WTC11 (cell line): ENCODE data around the gene SSR3. TPM values are rescaled to one million over a fixed set of nuclear protein-coding genes. Genes with fewer than 3 reads are reported as not detected.

Experiments
- ATAC-seq: fragments of 200-7000 bp; cut with Tn5 transposase; 2 replicates; pipeline ENCODE4 v1.10.0; 2021; ENCODE audit warnings: mild to moderate bottlenecking, moderate library complexity
- CTCF ChIA-PET: fragments of 300-600 bp; sonication (Branson Sonifier 250); formaldehyde crosslinking; loops from one replicate; lab custom pipeline; 2021; ENCODE audit warnings: antibody characterized with exemption; lab: Charles Lee
- POLR2A ChIA-PET: fragments of 350-600 bp; sonication (Branson Sonifier 250); formaldehyde crosslinking; loops from one replicate; lab custom pipeline; 2021; ENCODE audit warnings: antibody characterized with exemption; lab: Charles Lee
- DNase-seq: peaks from one replicate; pipeline ENCODE4 v3.0.0; 2021; ENCODE audit warnings: low spot score
- H3K27ac Mint-ChIP-seq: 2 replicates; pipeline ENCODE4 v1.8.0; 2021; ENCODE audit warnings: mixed read lengths
- H3K27me3 Mint-ChIP-seq: 2 replicates; pipeline ENCODE4 v1.8.0; 2021; ENCODE audit warnings: low read depth, mild to moderate bottlenecking, moderate library complexity, mixed read lengths
- H3K36me3 Mint-ChIP-seq: 2 replicates; pipeline ENCODE4 v1.8.0; 2021; ENCODE audit warnings: mixed read lengths
- H3K4me1 Mint-ChIP-seq: 2 replicates; pipeline ENCODE4 v1.8.0; 2022; ENCODE audit warnings: mixed read lengths
- H3K4me3 Mint-ChIP-seq: 2 replicates; pipeline ENCODE4 v1.8.0; 2021; ENCODE audit warnings: mild to moderate bottlenecking, moderate library complexity, mixed read lengths
- H3K9me3 Mint-ChIP-seq: 2 replicates; pipeline ENCODE4 v1.8.0; 2021; ENCODE audit warnings: mixed read lengths
- FOXJ3 ChIP-seq: sonication (generic); formaldehyde crosslinking; IDR thresholded peaks from 2 replicates; pipeline ENCODE4 v1.9.0; 2021; ENCODE audit warnings: missing genetic modification reagents, mild to moderate bottlenecking, borderline replicate concordance
- RORB ChIP-seq: fragments of 250-450 bp; sonication (Bioruptor Pico); IDR thresholded peaks from 2 replicates; pipeline ENCODE4 v1.9.0; 2021; ENCODE audit warnings: mild to moderate bottlenecking
- SMAD3 ChIP-seq: sonication (generic); formaldehyde crosslinking; IDR thresholded peaks from 2 replicates; pipeline ENCODE4 v1.8.0; 2022; ENCODE audit warnings: missing genetic modification reagents, mild to moderate bottlenecking, borderline replicate concordance
- TEAD4 ChIP-seq: sonication (generic); formaldehyde crosslinking; IDR thresholded peaks from 2 replicates; pipeline ENCODE4 v1.8.0; 2022; ENCODE audit warnings: mild to moderate bottlenecking, missing genetic modification reagents
- TP53 ChIP-seq: sonication (generic); formaldehyde crosslinking; IDR thresholded peaks from 2 replicates; pipeline ENCODE4 v1.8.1; 2023; ENCODE audit warnings: mild to moderate bottlenecking, missing genetic modification reagents
- ZNF138 ChIP-seq: sonication (generic); formaldehyde crosslinking; conservative IDR thresholded peaks from 2 replicates; pipeline ENCODE4 v1.8.1; 2022; ENCODE audit warnings: mild to moderate bottlenecking, moderate library complexity, missing genetic modification reagents
- ZNF219 ChIP-seq: sonication (generic); formaldehyde crosslinking; IDR thresholded peaks from 2 replicates; pipeline ENCODE4 v1.8.0; 2023; ENCODE audit warnings: missing genetic modification reagents, mild to moderate bottlenecking, borderline replicate concordance
- ZNF671 ChIP-seq: fragments of 250-450 bp; sonication (Bioruptor Pico); IDR thresholded peaks from 2 replicates; pipeline ENCODE4 v1.8.0; 2021; ENCODE audit warnings: mild to moderate bottlenecking
- total RNA-seq: library from RNA; stranded (reverse); gene quantifications from 3 replicates; pipeline ENCODE4 v1.2.3, GENCODE V29; 2021
- TF ChIP-seq, protein P1 (sequence below): fragments of 250-450 bp; sonication (Bioruptor Pico); IDR thresholded peaks from 2 replicates; pipeline ENCODE4 v1.8.0; 2021; ENCODE audit warnings: mild to moderate bottlenecking
- TF ChIP-seq, protein P2 (sequence below): fragments of 250-450 bp; sonication (Bioruptor Pico); IDR thresholded peaks from 2 replicates; pipeline ENCODE4 v1.9.0; 2021; ENCODE audit warnings: mild to moderate bottlenecking
- TF ChIP-seq, protein P3 (sequence below): sonication (generic); formaldehyde crosslinking; IDR thresholded peaks from 2 replicates; pipeline ENCODE4 v1.8.1; 2022; ENCODE audit warnings: low read depth, missing genetic modification reagents, borderline replicate concordance
- TF ChIP-seq, protein P4 (sequence below): sonication (generic); formaldehyde crosslinking; IDR thresholded peaks from 2 replicates; pipeline ENCODE4 v1.8.0; 2022; ENCODE audit warnings: mild to moderate bottlenecking, missing genetic modification reagents
- TF ChIP-seq, protein P5 (sequence below): fragments of 250-450 bp; sonication (Bioruptor Pico); IDR thresholded peaks from 2 replicates; pipeline ENCODE4 v1.9.0; 2021; ENCODE audit warnings: mild to moderate bottlenecking
- TF ChIP-seq, protein P6 (sequence below): sonication (generic); formaldehyde crosslinking; IDR thresholded peaks from 2 replicates; pipeline ENCODE4 v1.8.1; 2023; ENCODE audit warnings: mild to moderate bottlenecking, moderate library complexity, missing genetic modification reagents
- TF ChIP-seq, protein P7 (sequence below): sonication (generic); formaldehyde crosslinking; IDR thresholded peaks from 2 replicates; pipeline ENCODE4 v1.8.0; 2022; ENCODE audit warnings: mild to moderate bottlenecking, missing genetic modification reagents
- TF ChIP-seq, protein P8 (sequence below): sonication (generic); formaldehyde crosslinking; IDR thresholded peaks from 2 replicates; pipeline ENCODE4 v1.8.0; 2022; ENCODE audit warnings: mild to moderate bottlenecking, missing genetic modification reagents

The SSR3 gene
- total RNA-seq, 1 experiment from 2014 or later = 162 TPM

DNA sequence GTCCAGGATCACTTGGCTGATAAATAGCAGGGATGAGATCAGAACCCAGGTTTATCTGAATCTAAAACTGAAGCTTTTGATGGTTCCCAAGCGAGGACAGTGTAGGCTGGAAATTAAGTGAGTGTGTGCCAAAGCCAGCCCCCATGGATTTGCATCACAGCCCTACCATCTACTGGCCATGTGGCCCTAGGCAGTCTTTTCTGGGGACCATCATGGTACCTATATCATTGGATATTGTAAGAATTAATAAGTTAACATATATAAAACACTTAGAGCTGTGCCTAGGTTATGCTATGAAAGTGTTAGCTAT, 32.8 kb upstream of the SSR3 start:
- POLR2A ChIA-PET = no interaction called here
- TF ChIP-seq TEAD4 (CRISPR knock-in tag) (no peak), RORB (CRISPR knock-in tag) (no peak), ZNF671 (CRISPR knock-in tag) (no peak), SMAD3 (CRISPR knock-in tag) (no peak), ZNF219 (CRISPR knock-in tag) (no peak), TP53 (CRISPR knock-in tag) (no peak), ZNF138 (no peak), FOXJ3 (CRISPR knock-in tag) (no peak)
- TF ChIP-seq, protein P1, sequence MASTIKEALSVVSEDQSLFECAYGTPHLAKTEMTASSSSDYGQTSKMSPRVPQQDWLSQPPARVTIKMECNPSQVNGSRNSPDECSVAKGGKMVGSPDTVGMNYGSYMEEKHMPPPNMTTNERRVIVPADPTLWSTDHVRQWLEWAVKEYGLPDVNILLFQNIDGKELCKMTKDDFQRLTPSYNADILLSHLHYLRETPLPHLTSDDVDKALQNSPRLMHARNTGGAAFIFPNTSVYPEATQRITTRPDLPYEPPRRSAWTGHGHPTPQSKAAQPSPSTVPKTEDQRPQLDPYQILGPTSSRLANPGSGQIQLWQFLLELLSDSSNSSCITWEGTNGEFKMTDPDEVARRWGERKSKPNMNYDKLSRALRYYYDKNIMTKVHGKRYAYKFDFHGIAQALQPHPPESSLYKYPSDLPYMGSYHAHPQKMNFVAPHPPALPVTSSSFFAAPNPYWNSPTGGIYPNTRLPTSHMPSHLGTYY (CRISPR knock-in tag) = no peak
- TF ChIP-seq, protein P2, sequence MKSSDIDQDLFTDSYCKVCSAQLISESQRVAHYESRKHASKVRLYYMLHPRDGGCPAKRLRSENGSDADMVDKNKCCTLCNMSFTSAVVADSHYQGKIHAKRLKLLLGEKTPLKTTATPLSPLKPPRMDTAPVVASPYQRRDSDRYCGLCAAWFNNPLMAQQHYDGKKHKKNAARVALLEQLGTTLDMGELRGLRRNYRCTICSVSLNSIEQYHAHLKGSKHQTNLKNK = no peak
- TF ChIP-seq, protein P3, sequence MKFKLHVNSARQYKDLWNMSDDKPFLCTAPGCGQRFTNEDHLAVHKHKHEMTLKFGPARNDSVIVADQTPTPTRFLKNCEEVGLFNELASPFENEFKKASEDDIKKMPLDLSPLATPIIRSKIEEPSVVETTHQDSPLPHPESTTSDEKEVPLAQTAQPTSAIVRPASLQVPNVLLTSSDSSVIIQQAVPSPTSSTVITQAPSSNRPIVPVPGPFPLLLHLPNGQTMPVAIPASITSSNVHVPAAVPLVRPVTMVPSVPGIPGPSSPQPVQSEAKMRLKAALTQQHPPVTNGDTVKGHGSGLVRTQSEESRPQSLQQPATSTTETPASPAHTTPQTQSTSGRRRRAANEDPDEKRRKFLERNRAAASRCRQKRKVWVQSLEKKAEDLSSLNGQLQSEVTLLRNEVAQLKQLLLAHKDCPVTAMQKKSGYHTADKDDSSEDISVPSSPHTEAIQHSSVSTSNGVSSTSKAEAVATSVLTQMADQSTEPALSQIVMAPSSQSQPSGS (CRISPR knock-in tag) = no peak
- TF ChIP-seq, protein P4, sequence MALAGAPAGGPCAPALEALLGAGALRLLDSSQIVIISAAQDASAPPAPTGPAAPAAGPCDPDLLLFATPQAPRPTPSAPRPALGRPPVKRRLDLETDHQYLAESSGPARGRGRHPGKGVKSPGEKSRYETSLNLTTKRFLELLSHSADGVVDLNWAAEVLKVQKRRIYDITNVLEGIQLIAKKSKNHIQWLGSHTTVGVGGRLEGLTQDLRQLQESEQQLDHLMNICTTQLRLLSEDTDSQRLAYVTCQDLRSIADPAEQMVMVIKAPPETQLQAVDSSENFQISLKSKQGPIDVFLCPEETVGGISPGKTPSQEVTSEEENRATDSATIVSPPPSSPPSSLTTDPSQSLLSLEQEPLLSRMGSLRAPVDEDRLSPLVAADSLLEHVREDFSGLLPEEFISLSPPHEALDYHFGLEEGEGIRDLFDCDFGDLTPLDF (CRISPR knock-in tag) = no peak
- TF ChIP-seq, protein P5, sequence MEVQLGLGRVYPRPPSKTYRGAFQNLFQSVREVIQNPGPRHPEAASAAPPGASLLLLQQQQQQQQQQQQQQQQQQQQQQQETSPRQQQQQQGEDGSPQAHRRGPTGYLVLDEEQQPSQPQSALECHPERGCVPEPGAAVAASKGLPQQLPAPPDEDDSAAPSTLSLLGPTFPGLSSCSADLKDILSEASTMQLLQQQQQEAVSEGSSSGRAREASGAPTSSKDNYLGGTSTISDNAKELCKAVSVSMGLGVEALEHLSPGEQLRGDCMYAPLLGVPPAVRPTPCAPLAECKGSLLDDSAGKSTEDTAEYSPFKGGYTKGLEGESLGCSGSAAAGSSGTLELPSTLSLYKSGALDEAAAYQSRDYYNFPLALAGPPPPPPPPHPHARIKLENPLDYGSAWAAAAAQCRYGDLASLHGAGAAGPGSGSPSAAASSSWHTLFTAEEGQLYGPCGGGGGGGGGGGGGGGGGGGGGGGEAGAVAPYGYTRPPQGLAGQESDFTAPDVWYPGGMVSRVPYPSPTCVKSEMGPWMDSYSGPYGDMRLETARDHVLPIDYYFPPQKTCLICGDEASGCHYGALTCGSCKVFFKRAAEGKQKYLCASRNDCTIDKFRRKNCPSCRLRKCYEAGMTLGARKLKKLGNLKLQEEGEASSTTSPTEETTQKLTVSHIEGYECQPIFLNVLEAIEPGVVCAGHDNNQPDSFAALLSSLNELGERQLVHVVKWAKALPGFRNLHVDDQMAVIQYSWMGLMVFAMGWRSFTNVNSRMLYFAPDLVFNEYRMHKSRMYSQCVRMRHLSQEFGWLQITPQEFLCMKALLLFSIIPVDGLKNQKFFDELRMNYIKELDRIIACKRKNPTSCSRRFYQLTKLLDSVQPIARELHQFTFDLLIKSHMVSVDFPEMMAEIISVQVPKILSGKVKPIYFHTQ (CRISPR knock-in tag) = no peak
- TF ChIP-seq, protein P6, sequence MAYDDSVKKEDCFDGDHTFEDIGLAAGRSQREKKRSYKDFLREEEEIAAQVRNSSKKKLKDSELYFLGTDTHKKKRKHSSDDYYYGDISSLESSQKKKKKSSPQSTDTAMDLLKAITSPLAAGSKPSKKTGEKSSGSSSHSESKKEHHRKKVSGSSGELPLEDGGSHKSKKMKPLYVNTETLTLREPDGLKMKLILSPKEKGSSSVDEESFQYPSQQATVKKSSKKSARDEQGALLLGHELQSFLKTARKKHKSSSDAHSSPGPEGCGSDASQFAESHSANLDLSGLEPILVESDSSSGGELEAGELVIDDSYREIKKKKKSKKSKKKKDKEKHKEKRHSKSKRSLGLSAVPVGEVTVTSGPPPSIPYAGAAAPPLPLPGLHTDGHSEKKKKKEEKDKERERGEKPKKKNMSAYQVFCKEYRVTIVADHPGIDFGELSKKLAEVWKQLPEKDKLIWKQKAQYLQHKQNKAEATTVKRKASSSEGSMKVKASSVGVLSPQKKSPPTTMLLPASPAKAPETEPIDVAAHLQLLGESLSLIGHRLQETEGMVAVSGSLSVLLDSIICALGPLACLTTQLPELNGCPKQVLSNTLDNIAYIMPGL (CRISPR knock-in tag) = no peak
- TF ChIP-seq, protein P7, sequence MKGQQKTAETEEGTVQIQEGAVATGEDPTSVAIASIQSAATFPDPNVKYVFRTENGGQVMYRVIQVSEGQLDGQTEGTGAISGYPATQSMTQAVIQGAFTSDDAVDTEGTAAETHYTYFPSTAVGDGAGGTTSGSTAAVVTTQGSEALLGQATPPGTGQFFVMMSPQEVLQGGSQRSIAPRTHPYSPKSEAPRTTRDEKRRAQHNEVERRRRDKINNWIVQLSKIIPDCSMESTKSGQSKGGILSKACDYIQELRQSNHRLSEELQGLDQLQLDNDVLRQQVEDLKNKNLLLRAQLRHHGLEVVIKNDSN (CRISPR knock-in tag) = no peak
- TF ChIP-seq, protein P8, sequence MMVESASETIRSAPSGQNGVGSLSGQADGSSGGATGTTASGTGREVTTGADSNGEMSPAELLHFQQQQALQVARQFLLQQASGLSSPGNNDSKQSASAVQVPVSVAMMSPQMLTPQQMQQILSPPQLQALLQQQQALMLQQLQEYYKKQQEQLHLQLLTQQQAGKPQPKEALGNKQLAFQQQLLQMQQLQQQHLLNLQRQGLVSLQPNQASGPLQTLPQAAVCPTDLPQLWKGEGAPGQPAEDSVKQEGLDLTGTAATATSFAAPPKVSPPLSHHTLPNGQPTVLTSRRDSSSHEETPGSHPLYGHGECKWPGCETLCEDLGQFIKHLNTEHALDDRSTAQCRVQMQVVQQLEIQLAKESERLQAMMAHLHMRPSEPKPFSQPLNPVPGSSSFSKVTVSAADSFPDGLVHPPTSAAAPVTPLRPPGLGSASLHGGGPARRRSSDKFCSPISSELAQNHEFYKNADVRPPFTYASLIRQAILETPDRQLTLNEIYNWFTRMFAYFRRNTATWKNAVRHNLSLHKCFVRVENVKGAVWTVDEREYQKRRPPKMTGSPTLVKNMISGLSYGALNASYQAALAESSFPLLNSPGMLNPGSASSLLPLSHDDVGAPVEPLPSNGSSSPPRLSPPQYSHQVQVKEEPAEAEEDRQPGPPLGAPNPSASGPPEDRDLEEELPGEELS (CRISPR knock-in tag) = no peak
- H3K9me3 Mint-ChIP-seq = peaks cover 7% of the 10 kb centered on the region; the same call in 1 of the 2 replicates
- H3K36me3 Mint-ChIP-seq = no peaks in the 10 kb centered on the region
- CTCF ChIA-PET = no interaction called here
- H3K27ac Mint-ChIP-seq = no peak overlapping the region
- no peak overlapping the region for H3K4me3 Mint-ChIP-seq
- DNase-seq = no peak
- no peak for ATAC-seq
- H3K27me3 Mint-ChIP-seq = no peaks in the 10 kb centered on the region
- H3K4me1 Mint-ChIP-seq = no peaks in the 10 kb centered on the region
